Keratinocyte (primary cell): ENCODE measurements around the gene SHISA9.

Experiments used
- EZH2 ChIP-seq: IDR thresholded peaks from one replicate; pipeline ENCODE4 v1.6.1; 2012; ENCODE audit warnings: inconsistent platforms, mild to moderate bottlenecking, low read length, moderate library complexity
- TF ChIP-seq, protein P1 (sequence below), 3 experiments: IDR thresholded peaks in 1 of 3; conservative IDR thresholded peaks in 1 of 3; optimal IDR thresholded peaks in 1 of 3; 2 replicates in 2 of 3; 3 replicates in 1 of 3; pipeline versions ENCODE3 to v1.5.1; 2011; ENCODE audit warnings: low read length in 3 of 3, mild to moderate bottlenecking in 3 of 3, moderate library complexity in 2 of 3, control low read depth in 1 of 3, inconsistent platforms in 1 of 3; ENCODE audit not compliant: insufficient read depth in 2 of 3; ENCODE audit errors: extremely low read depth in 1 of 3

DNA sequence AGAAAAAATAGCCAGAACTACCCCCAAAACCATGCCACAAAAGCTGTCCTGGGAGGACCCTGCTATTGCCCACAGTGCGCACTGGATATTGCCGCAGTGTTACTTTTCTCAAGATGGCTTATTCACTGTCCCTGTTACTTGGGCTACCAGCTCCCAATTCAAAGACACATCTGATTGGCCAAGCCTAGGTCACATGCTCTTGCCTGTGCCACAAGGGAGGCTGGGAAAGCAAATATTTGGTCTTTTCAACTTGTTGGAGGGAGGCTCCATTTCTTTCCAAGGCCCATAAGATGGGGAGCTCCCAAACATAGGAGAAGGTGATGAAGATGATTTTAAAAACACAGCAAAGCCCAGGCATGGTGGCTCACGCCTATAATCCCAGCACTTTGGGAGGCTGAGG is 257.0 kb downstream of the SHISA9 start:
- TF ChIP-seq, protein P1, sequence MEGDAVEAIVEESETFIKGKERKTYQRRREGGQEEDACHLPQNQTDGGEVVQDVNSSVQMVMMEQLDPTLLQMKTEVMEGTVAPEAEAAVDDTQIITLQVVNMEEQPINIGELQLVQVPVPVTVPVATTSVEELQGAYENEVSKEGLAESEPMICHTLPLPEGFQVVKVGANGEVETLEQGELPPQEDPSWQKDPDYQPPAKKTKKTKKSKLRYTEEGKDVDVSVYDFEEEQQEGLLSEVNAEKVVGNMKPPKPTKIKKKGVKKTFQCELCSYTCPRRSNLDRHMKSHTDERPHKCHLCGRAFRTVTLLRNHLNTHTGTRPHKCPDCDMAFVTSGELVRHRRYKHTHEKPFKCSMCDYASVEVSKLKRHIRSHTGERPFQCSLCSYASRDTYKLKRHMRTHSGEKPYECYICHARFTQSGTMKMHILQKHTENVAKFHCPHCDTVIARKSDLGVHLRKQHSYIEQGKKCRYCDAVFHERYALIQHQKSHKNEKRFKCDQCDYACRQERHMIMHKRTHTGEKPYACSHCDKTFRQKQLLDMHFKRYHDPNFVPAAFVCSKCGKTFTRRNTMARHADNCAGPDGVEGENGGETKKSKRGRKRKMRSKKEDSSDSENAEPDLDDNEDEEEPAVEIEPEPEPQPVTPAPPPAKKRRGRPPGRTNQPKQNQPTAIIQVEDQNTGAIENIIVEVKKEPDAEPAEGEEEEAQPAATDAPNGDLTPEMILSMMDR (optimal IDR thresholded peaks at IDR 0.05 in 1 of 3, IDR thresholded peaks at IDR 0.05 in 1 of 3, conservative IDR thresholded peaks at IDR 0.05 in 1 of 3; ENCODE audit: extremely low read depth in 1 of 3, insufficient read depth in 2 of 3, low read length in 3 of 3), result no peak
- TF ChIP-seq EZH2, result no peak
